ENCODE results near the gene AATK. TPM values are rescaled to one million over a fixed set of nuclear protein-coding genes. Genes with fewer than 3 reads are reported as not detected.

The AATK gene
- total and polyA plus RNA-seq, 2 experiments from 2014 or later: 1.1 to 5.0 TPM

- no peaks in the 10 kb centered on the region for H3K27me3 ChIP-seq (ENCODE audit: insufficient read depth)
- no peaks in the 10 kb centered on the region for H3F3A ChIP-seq (replicated peaks; ENCODE audit: low read depth)
- H3K9me2 ChIP-seq (ENCODE audit: insufficient read depth): no peaks in the 10 kb centered on the region
- H3K27ac Mint-ChIP-seq: no peak overlapping the region
- H3K36me3 Mint-ChIP-seq (ENCODE audit: low read depth): no peaks in the 10 kb centered on the region
- peaks cover 10% of the 10 kb centered on the region for H3K27me3 Mint-ChIP-seq (ENCODE audit: insufficient read depth, low read depth, poor library complexity)
- no peaks in the 10 kb centered on the region for H3K79me2 ChIP-seq (replicated peaks; ENCODE audit: insufficient read depth)
- no peak overlapping the region for H3K4me2 ChIP-seq
- no peak overlapping the region for H3K27ac ChIP-seq (ENCODE audit: low read depth)
- ATAC-seq (no peak), DNase-seq (ENCODE audit: low spot score) (no peak)
- H3K9me3 Mint-ChIP-seq: no peaks in the 10 kb centered on the region
- H3K4me3 Mint-ChIP-seq: no peak overlapping the region
- no peaks in the 10 kb centered on the region for H3K4me1 ChIP-seq (ENCODE audit: insufficient read depth)
- no peak overlapping the region for H2AFZ ChIP-seq
- no peaks in the 10 kb centered on the region for H4K20me1 ChIP-seq (replicated peaks; ENCODE audit: insufficient read depth)
- peaks cover 13% of the 10 kb centered on the region for H3K4me1 Mint-ChIP-seq
- no peaks in the 10 kb centered on the region for H3K36me3 ChIP-seq (ENCODE audit: insufficient read depth)
- H3K4me3 ChIP-seq: no peak overlapping the region
- TF ChIP-seq, protein P1, sequence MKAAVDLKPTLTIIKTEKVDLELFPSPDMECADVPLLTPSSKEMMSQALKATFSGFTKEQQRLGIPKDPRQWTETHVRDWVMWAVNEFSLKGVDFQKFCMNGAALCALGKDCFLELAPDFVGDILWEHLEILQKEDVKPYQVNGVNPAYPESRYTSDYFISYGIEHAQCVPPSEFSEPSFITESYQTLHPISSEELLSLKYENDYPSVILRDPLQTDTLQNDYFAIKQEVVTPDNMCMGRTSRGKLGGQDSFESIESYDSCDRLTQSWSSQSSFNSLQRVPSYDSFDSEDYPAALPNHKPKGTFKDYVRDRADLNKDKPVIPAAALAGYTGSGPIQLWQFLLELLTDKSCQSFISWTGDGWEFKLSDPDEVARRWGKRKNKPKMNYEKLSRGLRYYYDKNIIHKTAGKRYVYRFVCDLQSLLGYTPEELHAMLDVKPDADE (IDR thresholded peaks at IDR 0.05): no peak
- TF ChIP-seq REST (IDR thresholded peaks at IDR 0.05; ENCODE audit: unreplicated experiment) (no peak), STAT1 (IDR thresholded peaks at IDR 0.05; ENCODE audit: unreplicated experiment) (no peak), EZH2 (IDR thresholded peaks at IDR 0.05; ENCODE audit: low read depth, unreplicated experiment) (no peak), NANOG (IDR thresholded peaks at IDR 0.05; ENCODE audit: borderline replicate concordance) (no peak), EZH2phosphoT487 (IDR thresholded peaks at IDR 0.05; ENCODE audit: unreplicated experiment) (no peak), POLR2AphosphoS5 (IDR thresholded peaks at IDR 0.05; ENCODE audit: low read depth) (no peak), ZNF462 (CRISPR knock-in tag; IDR thresholded peaks at IDR 0.05) (no peak), ZNF114 (CRISPR knock-in tag; IDR thresholded peaks at IDR 0.05) (no peak), ZNF331 (CRISPR knock-in tag; IDR thresholded peaks at IDR 0.05; ENCODE audit: low read depth) (no peak), JUNB (IDR thresholded peaks at IDR 0.05; ENCODE audit: unreplicated experiment) (no peak), CREB1 (CRISPR knock-in tag; IDR thresholded peaks at IDR 0.05; ENCODE audit: low read depth) (no peak)
- TF ChIP-seq, protein P2, sequence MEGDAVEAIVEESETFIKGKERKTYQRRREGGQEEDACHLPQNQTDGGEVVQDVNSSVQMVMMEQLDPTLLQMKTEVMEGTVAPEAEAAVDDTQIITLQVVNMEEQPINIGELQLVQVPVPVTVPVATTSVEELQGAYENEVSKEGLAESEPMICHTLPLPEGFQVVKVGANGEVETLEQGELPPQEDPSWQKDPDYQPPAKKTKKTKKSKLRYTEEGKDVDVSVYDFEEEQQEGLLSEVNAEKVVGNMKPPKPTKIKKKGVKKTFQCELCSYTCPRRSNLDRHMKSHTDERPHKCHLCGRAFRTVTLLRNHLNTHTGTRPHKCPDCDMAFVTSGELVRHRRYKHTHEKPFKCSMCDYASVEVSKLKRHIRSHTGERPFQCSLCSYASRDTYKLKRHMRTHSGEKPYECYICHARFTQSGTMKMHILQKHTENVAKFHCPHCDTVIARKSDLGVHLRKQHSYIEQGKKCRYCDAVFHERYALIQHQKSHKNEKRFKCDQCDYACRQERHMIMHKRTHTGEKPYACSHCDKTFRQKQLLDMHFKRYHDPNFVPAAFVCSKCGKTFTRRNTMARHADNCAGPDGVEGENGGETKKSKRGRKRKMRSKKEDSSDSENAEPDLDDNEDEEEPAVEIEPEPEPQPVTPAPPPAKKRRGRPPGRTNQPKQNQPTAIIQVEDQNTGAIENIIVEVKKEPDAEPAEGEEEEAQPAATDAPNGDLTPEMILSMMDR (conservative IDR thresholded peaks at IDR 0.05; ENCODE audit: low read depth in 2 of 2): no peak
Observed at GRCh38 chr17:81070541-81071246, 95.3 kb downstream of the AATK start.

All from GM23338 (cell line).